ENCODE measurements around the gene CSF2RB.

The CSF2RB gene

GRCh38 chr22:36922711-36923110 is 9.3 kb downstream of the CSF2RB start:
- no peak for DNase-seq

- DNase-seq: no peak
These were observed 9.8 kb downstream of the CSF2RB start for GRCh38 chr22:36923131-36923788.

- DNase-seq: no peak
These were observed 10.8 kb downstream of the CSF2RB start for GRCh38 chr22:36924151-36924698.

GRCh38 chr22:36925388-36926290 is 12.2 kb downstream of the CSF2RB start:
- no peak for DNase-seq

- DNase-seq: no peak
These were observed 12.9 kb downstream of the CSF2RB start for GRCh38 chr22:36926309-36926708.

GRCh38 chr22:36926721-36927435 is 13.4 kb downstream of the CSF2RB start:
- DNase-seq: no peak

GRCh38 chr22:36927671-36928070 is 14.2 kb downstream of the CSF2RB start:
- no peak for DNase-seq

GRCh38 chr22:36928196-36928595 is 14.8 kb downstream of the CSF2RB start:
- DNase-seq: no peak

GRCh38 chr22:36928786-36929535 is 15.5 kb downstream of the CSF2RB start:
- DNase-seq: no peak

- DNase-seq: no peak
These were observed 16.2 kb downstream of the CSF2RB start for GRCh38 chr22:36929621-36930020.

- DNase-seq: no peak
These were observed 16.9 kb downstream of the CSF2RB start for GRCh38 chr22:36930041-36930935.

- DNase-seq: no peak
These were observed 18.0 kb downstream of the CSF2RB start for GRCh38 chr22:36931446-36931845.

GRCh38 chr22:36933629-36934417 is 20.4 kb downstream of the CSF2RB start:
- DNase-seq: no peak

GRCh38 chr22:36934418-36935312 is 21.2 kb downstream of the CSF2RB start:
- DNase-seq: no peak

GRCh38 chr22:36935313-36935610 is 21.8 kb downstream of the CSF2RB start:
- no peak for DNase-seq

GRCh38 chr22:36935694-36936093 is 22.3 kb downstream of the CSF2RB start:
- no peak for DNase-seq

GRCh38 chr22:36936362-36937116 is 23.1 kb downstream of the CSF2RB start:
- DNase-seq: no peak

GRCh38 chr22:36937319-36938027 is 24.0 kb downstream of the CSF2RB start:
- DNase-seq: no peak

Data from kidney glomerular epithelial cell (primary cell).